Thyroid gland (tissue), 4 donors: ENCODE data around the gene DDX42.

Source experiments
- POLR2A ChIP-seq, 2 donors: fragments of 450-650 bp; IDR thresholded peaks; one replicate each; pipeline ENCODE4 v1.6.1; 2017; ENCODE audit warnings: antibody characterized with exemption in 2 of 2, mild to moderate bottlenecking in 2 of 2, moderate library complexity in 1 of 2
- TF ChIP-seq, protein P1 (sequence below), 6 experiments: fragments of 200-600 bp in 3 of 6; fragments of 450-650 bp in 3 of 6; sonication (generic) in 3 of 6; IDR thresholded peaks; one replicate each; pipeline ENCODE4 v1.5.1; 2016 to 2019; ENCODE audit warnings: antibody characterized with exemption in 6 of 6, mild to moderate bottlenecking in 2 of 6, inconsistent platforms in 1 of 6, moderate library complexity in 1 of 6

DNA sequence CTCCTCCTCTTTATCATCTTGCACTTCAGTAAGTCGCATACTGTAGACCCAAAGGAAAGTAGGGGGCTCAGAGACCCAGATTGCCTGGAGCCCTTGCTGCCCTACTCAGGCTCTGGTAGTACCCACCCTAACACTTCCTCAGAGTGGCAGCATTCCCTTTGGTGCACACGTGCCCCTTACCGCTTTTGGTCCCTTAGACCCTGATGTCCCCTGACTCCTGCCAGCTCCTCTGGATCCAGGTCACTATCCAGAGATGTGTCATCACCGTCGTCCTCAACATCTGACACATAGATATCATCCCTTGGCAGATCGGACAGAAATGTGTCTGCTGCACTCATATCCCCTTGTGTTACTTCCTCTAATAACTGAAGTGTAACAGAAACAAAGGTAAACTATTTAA, 47.8 kb downstream of the DDX42 start:
- TF ChIP-seq, protein P1, sequence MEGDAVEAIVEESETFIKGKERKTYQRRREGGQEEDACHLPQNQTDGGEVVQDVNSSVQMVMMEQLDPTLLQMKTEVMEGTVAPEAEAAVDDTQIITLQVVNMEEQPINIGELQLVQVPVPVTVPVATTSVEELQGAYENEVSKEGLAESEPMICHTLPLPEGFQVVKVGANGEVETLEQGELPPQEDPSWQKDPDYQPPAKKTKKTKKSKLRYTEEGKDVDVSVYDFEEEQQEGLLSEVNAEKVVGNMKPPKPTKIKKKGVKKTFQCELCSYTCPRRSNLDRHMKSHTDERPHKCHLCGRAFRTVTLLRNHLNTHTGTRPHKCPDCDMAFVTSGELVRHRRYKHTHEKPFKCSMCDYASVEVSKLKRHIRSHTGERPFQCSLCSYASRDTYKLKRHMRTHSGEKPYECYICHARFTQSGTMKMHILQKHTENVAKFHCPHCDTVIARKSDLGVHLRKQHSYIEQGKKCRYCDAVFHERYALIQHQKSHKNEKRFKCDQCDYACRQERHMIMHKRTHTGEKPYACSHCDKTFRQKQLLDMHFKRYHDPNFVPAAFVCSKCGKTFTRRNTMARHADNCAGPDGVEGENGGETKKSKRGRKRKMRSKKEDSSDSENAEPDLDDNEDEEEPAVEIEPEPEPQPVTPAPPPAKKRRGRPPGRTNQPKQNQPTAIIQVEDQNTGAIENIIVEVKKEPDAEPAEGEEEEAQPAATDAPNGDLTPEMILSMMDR (IDR thresholded peaks at IDR 0.05), result no peak
- no peak for TF ChIP-seq POLR2A (IDR thresholded peaks at IDR 0.05)
